ENCODE results near the gene SNX14. TPM values are rescaled to one million over a fixed set of nuclear protein-coding genes. Genes with fewer than 3 reads are reported as not detected.

The SNX14 gene
- total and polyA plus RNA-seq, 7 donors, result 13.4 to 29.9 (median 17.5) TPM

- DNase-seq, result no peak
- TF ChIP-seq, protein P1, sequence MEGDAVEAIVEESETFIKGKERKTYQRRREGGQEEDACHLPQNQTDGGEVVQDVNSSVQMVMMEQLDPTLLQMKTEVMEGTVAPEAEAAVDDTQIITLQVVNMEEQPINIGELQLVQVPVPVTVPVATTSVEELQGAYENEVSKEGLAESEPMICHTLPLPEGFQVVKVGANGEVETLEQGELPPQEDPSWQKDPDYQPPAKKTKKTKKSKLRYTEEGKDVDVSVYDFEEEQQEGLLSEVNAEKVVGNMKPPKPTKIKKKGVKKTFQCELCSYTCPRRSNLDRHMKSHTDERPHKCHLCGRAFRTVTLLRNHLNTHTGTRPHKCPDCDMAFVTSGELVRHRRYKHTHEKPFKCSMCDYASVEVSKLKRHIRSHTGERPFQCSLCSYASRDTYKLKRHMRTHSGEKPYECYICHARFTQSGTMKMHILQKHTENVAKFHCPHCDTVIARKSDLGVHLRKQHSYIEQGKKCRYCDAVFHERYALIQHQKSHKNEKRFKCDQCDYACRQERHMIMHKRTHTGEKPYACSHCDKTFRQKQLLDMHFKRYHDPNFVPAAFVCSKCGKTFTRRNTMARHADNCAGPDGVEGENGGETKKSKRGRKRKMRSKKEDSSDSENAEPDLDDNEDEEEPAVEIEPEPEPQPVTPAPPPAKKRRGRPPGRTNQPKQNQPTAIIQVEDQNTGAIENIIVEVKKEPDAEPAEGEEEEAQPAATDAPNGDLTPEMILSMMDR (IDR thresholded peaks at IDR 0.05), result no peak
- Histone ChIP-seq H3K9me3 (no peaks in the 10 kb centered on the region), H3K36me3 (ENCODE audit: insufficient read depth in 1 of 2, low read depth in 1 of 2) (peaks cover 8 to 84% of the 10 kb centered on the region in 2 donors), H3K27ac (no peak overlapping the region), H3K27me3 (ENCODE audit: insufficient read depth in 3 of 3, low read length in 2 of 3) (no peaks in the 10 kb centered on the region), H3K4me3 (no peak overlapping the region), H3K4me1 (no peaks in the 10 kb centered on the region)
- WGBS, 3 donors, result 72 to 90% (median 78%) methylated on average over 8 of the region's 8 CpGs
- ATAC-seq, result no peak
- intact Hi-C loops (cut with DNase I), result no loop called here
Observed at GRCh38 chr6:85506441-85507093, 87.1 kb downstream of the SNX14 start.

DNA sequence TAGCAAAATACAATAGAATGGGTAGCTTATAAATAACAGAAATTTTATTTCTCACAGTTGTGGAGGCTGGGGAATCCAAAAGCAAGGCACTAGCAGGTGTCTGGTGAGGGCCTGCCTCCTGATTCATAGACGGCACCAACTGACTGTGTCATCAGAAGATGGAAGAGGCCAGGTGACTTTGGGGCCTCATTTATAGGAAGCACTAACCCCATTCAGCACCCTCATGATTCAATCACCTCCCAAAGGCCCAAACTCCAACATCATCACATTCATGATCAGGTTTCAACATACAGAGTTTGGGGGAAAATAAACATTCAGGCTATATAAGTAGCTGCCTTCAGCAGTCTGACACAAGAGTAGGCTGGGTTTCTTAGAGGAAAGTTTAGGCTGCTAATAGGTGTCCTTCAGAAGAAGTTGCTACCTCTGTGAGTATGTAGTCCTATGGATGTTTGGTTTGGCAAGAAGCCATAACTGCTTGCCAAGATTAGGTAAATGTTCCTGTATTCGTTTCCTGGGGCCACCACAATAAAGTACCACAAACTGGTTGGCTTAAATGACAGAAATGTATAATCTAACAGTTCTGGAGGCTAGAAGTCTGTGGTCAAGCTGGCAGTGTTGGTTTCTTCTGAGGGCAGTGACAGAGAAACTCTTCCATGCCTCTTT lies 94.9 kb downstream of the SNX14 start:
- TF ChIP-seq, protein P1 (IDR thresholded peaks at IDR 0.05), result no peak
- 63 to 70% (median 64%) methylated on average over 2 of the region's 2 CpGs for WGBS, 3 donors
- ATAC-seq (no peak), DNase-seq (no peak)
- H3K9me3 ChIP-seq, result no peaks in the 10 kb centered on the region
- H3K27ac ChIP-seq, result no peak overlapping the region
- H3K4me1 ChIP-seq, result no peaks in the 10 kb centered on the region
- H3K36me3 ChIP-seq (ENCODE audit: insufficient read depth in 1 of 2, low read depth in 1 of 2), result peaks cover 0 to 19% of the 10 kb centered on the region in 2 donors
- no peak overlapping the region for H3K4me3 ChIP-seq
- intact Hi-C loops (cut with DNase I), result no loop called here
- no peaks in the 10 kb centered on the region for H3K27me3 ChIP-seq (ENCODE audit: insufficient read depth in 3 of 3, low read length in 2 of 3)

DNA sequence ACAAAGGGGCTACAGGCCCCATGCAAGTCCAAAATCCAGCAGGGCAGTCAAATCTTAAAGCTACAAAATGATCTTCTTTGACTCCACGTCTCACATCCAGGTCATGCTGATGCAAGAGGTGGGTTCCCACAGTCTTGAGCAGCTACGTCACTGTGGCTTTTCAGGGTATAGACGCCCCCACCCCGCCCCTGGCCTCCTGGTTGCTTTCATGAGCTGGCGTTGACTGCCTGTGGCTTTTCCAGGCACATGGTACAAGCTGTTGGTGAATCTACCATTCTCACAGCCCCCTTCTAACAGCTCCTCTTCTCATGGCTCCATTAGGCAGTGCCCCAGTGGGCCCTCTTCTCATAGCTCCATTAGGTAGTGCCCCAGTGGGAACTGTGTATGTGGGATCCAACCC lies 96.8 kb downstream of the SNX14 start:
- DNase-seq, result no peak
- H3K27ac ChIP-seq, result no peak overlapping the region
- H3K4me1 ChIP-seq, result no peaks in the 10 kb centered on the region
- peaks cover 0 to 6% of the 10 kb centered on the region in 2 donors for H3K36me3 ChIP-seq (ENCODE audit: insufficient read depth in 1 of 2, low read depth in 1 of 2)
- intact Hi-C loops (cut with DNase I), result no loop called here
- 94 to 96% (median 94%) methylated on average over 5 of the region's 5 CpGs for WGBS, 3 donors
- H3K4me3 ChIP-seq, result no peak overlapping the region
- TF ChIP-seq, protein P1 (IDR thresholded peaks at IDR 0.05), result no peak
- no peak for ATAC-seq
- no peaks in the 10 kb centered on the region for H3K27me3 ChIP-seq (ENCODE audit: insufficient read depth in 3 of 3, low read length in 2 of 3)
- no peaks in the 10 kb centered on the region for H3K9me3 ChIP-seq

- no peak for ATAC-seq
- no peaks in the 10 kb centered on the region for H3K27me3 ChIP-seq (ENCODE audit: insufficient read depth in 3 of 3, low read length in 2 of 3)
- H3K4me3 ChIP-seq, result no peak overlapping the region
- no peaks in the 10 kb centered on the region for H3K9me3 ChIP-seq
- intact Hi-C loops (cut with DNase I), result no loop called here
- H3K4me1 ChIP-seq, result no peaks in the 10 kb centered on the region
- DNase-seq, result no peak
- TF ChIP-seq, protein P1 (IDR thresholded peaks at IDR 0.05), result no peak
- H3K27ac ChIP-seq, result no peak overlapping the region
- 85 to 92% (median 87%) methylated on average over 8 of the region's 8 CpGs for WGBS, 3 donors
- H3K36me3 ChIP-seq (ENCODE audit: insufficient read depth in 1 of 2, low read depth in 1 of 2), result peaks cover 0 to 1% of the 10 kb centered on the region in 2 donors
Observed at GRCh38 chr6:85496009-85496579, 97.6 kb downstream of the SNX14 start.

Measured in psoas muscle (tissue), 8 donors.